Measurements from ENCODE around the gene SH3GL3.

The SH3GL3 gene

GRCh38 chr15:83498374-83498773 is 51.2 kb downstream of the SH3GL3 start:
- FAIRE-seq (no peak), DNase-seq (ENCODE audit: insufficient read length, low spot score) (no peak)
- TF ChIP-seq POLR2AphosphoS5 (IDR thresholded peaks at IDR 0.05; ENCODE audit: low read depth, low read length), result no peak

GRCh38 chr15:83498801-83499200 is 51.7 kb downstream of the SH3GL3 start:
- DNase-seq (ENCODE audit: insufficient read length, low spot score), result no peak
- no peak for TF ChIP-seq PAX5 (IDR thresholded peaks at IDR 0.05; ENCODE audit: insufficient read depth, low read length, severe bottlenecking)
- no peak for TF ChIP-seq TAF1 (IDR thresholded peaks at IDR 0.05; ENCODE audit: low read depth, low read length)
- TF ChIP-seq POLR2AphosphoS5 (IDR thresholded peaks at IDR 0.05; ENCODE audit: low read depth, low read length), result no peak
- TF ChIP-seq POLR2A (IDR thresholded peaks at IDR 0.05; ENCODE audit: low read depth, low read length), result no peak
- no peak for TF ChIP-seq SPI1 (IDR thresholded peaks at IDR 0.05; ENCODE audit: low read depth, low read length)
- TF ChIP-seq POU2F2 (IDR thresholded peaks at IDR 0.05; ENCODE audit: low read depth, low read length), result no peak
- FAIRE-seq, result no peak

- no peak for TF ChIP-seq POLR2A (IDR thresholded peaks at IDR 0.05; ENCODE audit: low read depth, low read length)
- TF ChIP-seq POU2F2 (IDR thresholded peaks at IDR 0.05; ENCODE audit: low read depth, low read length), result no peak
- TF ChIP-seq PAX5 (IDR thresholded peaks at IDR 0.05; ENCODE audit: insufficient read depth, low read length, severe bottlenecking), result no peak
- TF ChIP-seq POLR2AphosphoS5 (IDR thresholded peaks at IDR 0.05; ENCODE audit: low read depth, low read length), result no peak
- TF ChIP-seq SPI1 (IDR thresholded peaks at IDR 0.05; ENCODE audit: low read depth, low read length), result no peak
- TF ChIP-seq TAF1 (IDR thresholded peaks at IDR 0.05; ENCODE audit: low read depth, low read length), result no peak
- FAIRE-seq (no peak), DNase-seq (ENCODE audit: insufficient read length, low spot score) (no peak)
Observed at GRCh38 chr15:83499476-83499875, 52.3 kb downstream of the SH3GL3 start.

- DNase-seq (ENCODE audit: insufficient read length, low spot score) (no peak), FAIRE-seq (no peak)
- TF ChIP-seq SPI1 (IDR thresholded peaks at IDR 0.05; ENCODE audit: low read depth, low read length) (no peak), TAF1 (IDR thresholded peaks at IDR 0.05; ENCODE audit: low read depth, low read length) (no peak), POLR2AphosphoS5 (IDR thresholded peaks at IDR 0.05; ENCODE audit: low read depth, low read length) (no peak), POU2F2 (IDR thresholded peaks at IDR 0.05; ENCODE audit: low read depth, low read length) (no peak), POLR2A (IDR thresholded peaks at IDR 0.05; ENCODE audit: low read depth, low read length) (no peak), PAX5 (IDR thresholded peaks at IDR 0.05; ENCODE audit: insufficient read depth, low read length, severe bottlenecking) (no peak)
Observed at GRCh38 chr15:83503595-83504364, 56.6 kb downstream of the SH3GL3 start.

GRCh38 chr15:83504365-83504764 is 57.2 kb downstream of the SH3GL3 start:
- FAIRE-seq (no peak), DNase-seq (ENCODE audit: insufficient read length, low spot score) (no peak)
- TF ChIP-seq POLR2A (IDR thresholded peaks at IDR 0.05; ENCODE audit: low read depth, low read length), result no peak

- no peak for DNase-seq (ENCODE audit: insufficient read length, low spot score)
- no peak for FAIRE-seq
- TF ChIP-seq POLR2A (IDR thresholded peaks at IDR 0.05; ENCODE audit: low read depth, low read length) (no peak), TAF1 (IDR thresholded peaks at IDR 0.05; ENCODE audit: low read depth, low read length) (no peak), POLR2AphosphoS5 (IDR thresholded peaks at IDR 0.05; ENCODE audit: low read depth, low read length) (no peak), SPI1 (IDR thresholded peaks at IDR 0.05; ENCODE audit: low read depth, low read length) (no peak), POU2F2 (IDR thresholded peaks at IDR 0.05; ENCODE audit: low read depth, low read length) (no peak), PAX5 (IDR thresholded peaks at IDR 0.05; ENCODE audit: insufficient read depth, low read length, severe bottlenecking) (no peak)
Observed at GRCh38 chr15:83510001-83510400, 62.9 kb downstream of the SH3GL3 start.

GRCh38 chr15:83512459-83512858 is 65.3 kb downstream of the SH3GL3 start:
- no peak for FAIRE-seq
- DNase-seq (ENCODE audit: insufficient read length, low spot score), result no peak
- TF ChIP-seq POU2F2 (IDR thresholded peaks at IDR 0.05; ENCODE audit: low read depth, low read length) (no peak), POLR2A (IDR thresholded peaks at IDR 0.05; ENCODE audit: low read depth, low read length) (no peak), TAF1 (IDR thresholded peaks at IDR 0.05; ENCODE audit: low read depth, low read length) (no peak), POLR2AphosphoS5 (IDR thresholded peaks at IDR 0.05; ENCODE audit: low read depth, low read length) (no peak), SPI1 (IDR thresholded peaks at IDR 0.05; ENCODE audit: low read depth, low read length) (no peak), PAX5 (IDR thresholded peaks at IDR 0.05; ENCODE audit: insufficient read depth, low read length, severe bottlenecking) (no peak)

GRCh38 chr15:83514584-83514983 is 67.4 kb downstream of the SH3GL3 start:
- FAIRE-seq (no peak), DNase-seq (ENCODE audit: insufficient read length, low spot score) (no peak)
- no peak for TF ChIP-seq PAX5 (IDR thresholded peaks at IDR 0.05; ENCODE audit: insufficient read depth, low read length, severe bottlenecking)
- no peak for TF ChIP-seq POLR2AphosphoS5 (IDR thresholded peaks at IDR 0.05; ENCODE audit: low read depth, low read length)
- no peak for TF ChIP-seq POU2F2 (IDR thresholded peaks at IDR 0.05; ENCODE audit: low read depth, low read length)
- TF ChIP-seq POLR2A (IDR thresholded peaks at IDR 0.05; ENCODE audit: low read depth, low read length), result no peak
- TF ChIP-seq SPI1 (IDR thresholded peaks at IDR 0.05; ENCODE audit: low read depth, low read length), result no peak
- TF ChIP-seq TAF1 (IDR thresholded peaks at IDR 0.05; ENCODE audit: low read depth, low read length), result no peak

- TF ChIP-seq TAF1 (IDR thresholded peaks at IDR 0.05; ENCODE audit: low read depth, low read length), result no peak
- no peak for TF ChIP-seq SPI1 (IDR thresholded peaks at IDR 0.05; ENCODE audit: low read depth, low read length)
- TF ChIP-seq PAX5 (IDR thresholded peaks at IDR 0.05; ENCODE audit: insufficient read depth, low read length, severe bottlenecking), result no peak
- no peak for TF ChIP-seq POLR2AphosphoS5 (IDR thresholded peaks at IDR 0.05; ENCODE audit: low read depth, low read length)
- no peak for TF ChIP-seq POLR2A (IDR thresholded peaks at IDR 0.05; ENCODE audit: low read depth, low read length)
- TF ChIP-seq POU2F2 (IDR thresholded peaks at IDR 0.05; ENCODE audit: low read depth, low read length), result no peak
- FAIRE-seq (no peak), DNase-seq (ENCODE audit: insufficient read length, low spot score) (no peak)
Observed at GRCh38 chr15:83515164-83515563, 68.0 kb downstream of the SH3GL3 start.

GRCh38 chr15:83516935-83517334 is 69.8 kb downstream of the SH3GL3 start:
- no peak for TF ChIP-seq TAF1 (IDR thresholded peaks at IDR 0.05; ENCODE audit: low read depth, low read length)
- no peak for TF ChIP-seq SPI1 (IDR thresholded peaks at IDR 0.05; ENCODE audit: low read depth, low read length)
- no peak for TF ChIP-seq POLR2A (IDR thresholded peaks at IDR 0.05; ENCODE audit: low read depth, low read length)
- no peak for TF ChIP-seq POLR2AphosphoS5 (IDR thresholded peaks at IDR 0.05; ENCODE audit: low read depth, low read length)
- no peak for TF ChIP-seq POU2F2 (IDR thresholded peaks at IDR 0.05; ENCODE audit: low read depth, low read length)
- TF ChIP-seq PAX5 (IDR thresholded peaks at IDR 0.05; ENCODE audit: insufficient read depth, low read length, severe bottlenecking), result no peak
- DNase-seq (ENCODE audit: insufficient read length, low spot score) (no peak), FAIRE-seq (no peak)
